Heart left ventricle (tissue), 16 donors: ENCODE results near the gene DIP2B. TPM values are rescaled to one million over a fixed set of nuclear protein-coding genes. Genes with fewer than 3 reads are reported as not detected.

Experiments used
- ATAC-seq, 4 donors: fragments of 200-7000 bp; cut with Tn5 transposase; one replicate each; pipeline ENCODE4 v1.9.1; 2020 to 2022; ENCODE audit warnings: moderate library complexity in 4 of 4, mild to moderate bottlenecking in 3 of 4, moderate number of reproducible peaks in 1 of 4
- DNase-seq, 5 donors: peaks; one replicate each; pipeline ENCODE4 v3.0.0-alpha.2; 2020
- H3K27ac ChIP-seq, 12 donors: fragments of 200-600 bp; sonication (generic) in 4 of 12; one replicate each; pipeline versions ENCODE4 v1.5.0 to v1.8.0; 2016 to 2022; ENCODE audit warnings: mild to moderate bottlenecking in 2 of 12
- H3K27me3 ChIP-seq, 9 donors: fragments of 200-600 bp; sonication (generic) in 2 of 9; one replicate each; pipeline versions ENCODE4 v1.5.1 to v1.8.0; 2016 to 2022; ENCODE audit warnings: mild to moderate bottlenecking in 3 of 9
- H3K36me3 ChIP-seq, 9 donors: fragments of 200-600 bp; sonication (generic) in 2 of 9; one replicate each; pipeline versions ENCODE4 v1.5.0 to v1.8.0; 2018 to 2022; ENCODE audit warnings: mild to moderate bottlenecking in 2 of 9
- H3K4me1 ChIP-seq, 12 donors: fragments of 200-600 bp; sonication (generic) in 4 of 12; one replicate each; pipeline versions ENCODE4 v1.5.0 to v1.8.0; 2016 to 2022; ENCODE audit warnings: mild to moderate bottlenecking in 3 of 12
- H3K4me3 ChIP-seq, 12 donors: fragments of 200-600 bp; sonication (generic) in 4 of 12; one replicate each; pipeline versions ENCODE4 v1.5.0 to v1.8.0; 2017 to 2022; ENCODE audit warnings: mild to moderate bottlenecking in 9 of 12, moderate library complexity in 4 of 12
- H3K9me3 ChIP-seq, 12 donors: fragments of 200-600 bp; sonication (generic) in 4 of 12; one replicate each; pipeline versions ENCODE4 v1.5.0 to v1.8.0; 2016 to 2022; ENCODE audit warnings: mild to moderate bottlenecking in 1 of 12
- CTCF ChIP-seq, 12 donors: fragments of 200-600 bp; sonication (generic) in 4 of 12; IDR thresholded peaks; one replicate each; pipeline versions ENCODE4 v1.5.0 to v1.8.0; 2018 to 2022; ENCODE audit warnings: antibody characterized with exemption in 12 of 12, mild to moderate bottlenecking in 5 of 12
- POLR2A ChIP-seq, 2 donors: fragments of 450-650 bp; IDR thresholded peaks; one replicate each; pipeline ENCODE4 v1.6.1; 2017; ENCODE audit warnings: antibody characterized with exemption in 2 of 2, mild to moderate bottlenecking in 2 of 2, moderate library complexity in 2 of 2
- WGBS, 4 donors: extraction: QIAGEN DNeasy Blood & Tissue Kit in 2 of 4; methylation state at CpG; one replicate each; pipeline versions ENCODE4 v1.1.5 to v1.1.7; 2013 to 2018; 5-methylcytosine and 5-hydroxymethylcytosine counted together
- intact Hi-C, 10 donors: fragments of 100-400 bp; cut with DNase I; formaldehyde crosslinking; loops; one replicate each; pipeline versions ENCODE4 v1.11.1 to v1.14.2; 2022
- polyA plus RNA-seq, 2 donors: library from polyadenylated mRNA; stranded (reverse); fragments of 200-250 nt; gene quantifications; one replicate each; pipeline ENCODE4 v1.2.3, GENCODE V29; 2013
- total RNA-seq, 9 donors: library from RNA; depleted of rRNA in 2 of 9; stranded (reverse); fragments of >200 nt in 2 of 9; fragmentation: NEBNext Ultra II Directional in 3 of 9; extraction: Animal tissue kit (Norgen Biotek cat#: 25700) in 3 of 9; gene quantifications; one replicate each; pipeline versions ENCODE4 v1.1.0 to v1.2.4, GENCODE V29; 2016 to 2023
- donor health status: ischemic (EF 13 %, LVEDD 7.1; RV severe dilation, severe dysfunction).
- donor health status: healthy with polysubstance abuse.
- donor health status: DM: no; HTN: yes; CAD: no.
- donor health status: DM: no; HTN: no; CAD: no.
- donor health status: ischemic (EF 25% LVEDD 6.9; RV normal size, moderate dysfunction).
- donor health status: ischemic (EF 25% LVEDD 5.7; RV mildly dilated, moderate dysfunction).
- donor health status: healthy.
- donor health status: DM: yes; HTN: yes; CAD: no.
- donor health status: ischemic (EF 35%, LVEDD 5.7; RV mildly dilated, moderate dysfunction).
- donor health status: nonischemic (EF 11% LVEDD 7.7; RV severe dilation, severe dysfunction).
- donor health status: DM: yes; HTN: yes; CAD: no.
- donor health status: PGD.
- donor health status: ischemic (EF 29% LVEDD 5.4; RV normal size, mild dysfunction).
- donor health status: nonischemic (EF 23%, LVEDD 6.1; RV moderate dilation, normal function).

Gene DIP2B
- total and polyA plus RNA-seq, 11 donors = 3.4 to 25.0 (median 16.7) TPM

DNA sequence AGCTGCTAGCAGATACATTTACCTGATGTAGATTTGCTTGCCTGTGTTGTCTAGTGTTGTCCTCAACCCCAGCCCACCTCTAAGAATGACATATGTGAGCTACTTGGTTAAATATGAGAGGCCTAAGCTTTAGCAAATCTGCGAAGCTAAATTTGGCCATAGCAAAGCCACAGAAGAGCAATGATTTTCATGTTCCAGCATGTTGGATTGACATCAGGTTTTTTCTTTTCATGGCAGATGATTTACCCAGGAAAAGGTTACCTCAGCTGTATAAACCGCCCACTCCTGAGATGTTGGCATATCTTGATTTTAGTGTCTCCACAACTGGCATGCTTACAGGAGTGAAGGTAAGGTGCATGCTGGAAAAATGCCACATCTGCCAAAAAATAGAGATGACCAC lies 222.7 kb downstream of the DIP2B start:
- no peak for ATAC-seq
- H3K4me1 ChIP-seq = peaks cover 0 to 24% (median 8%) of the 10 kb centered on the region in 12 donors
- no peaks in the 10 kb centered on the region for H3K27me3 ChIP-seq
- DNase-seq = no peak
- H3K9me3 ChIP-seq = no peaks in the 10 kb centered on the region
- WGBS, 4 donors = 68 to 96% (median 90%) methylated on average over 2 of the region's 2 CpGs
- peaks cover 0 to 100% (median 96%) of the 10 kb centered on the region in 9 donors for H3K36me3 ChIP-seq
- H3K4me3 ChIP-seq = no peak overlapping the region
- no peak for TF ChIP-seq CTCF (IDR thresholded peaks at IDR 0.05)
- TF ChIP-seq POLR2A (IDR thresholded peaks at IDR 0.05) = no peak
- H3K27ac ChIP-seq = peak overlapping the region in 4 of 12 donors; percentile 7 to 51 (median 28)
- intact Hi-C loops = loop anchor here in 2 of 10 donors (5.0 kb wide), 2 partner anchors 220 to 225 kb away; partner anchors contain the start of gene DIP2B (in 1 of the 2)

DNA sequence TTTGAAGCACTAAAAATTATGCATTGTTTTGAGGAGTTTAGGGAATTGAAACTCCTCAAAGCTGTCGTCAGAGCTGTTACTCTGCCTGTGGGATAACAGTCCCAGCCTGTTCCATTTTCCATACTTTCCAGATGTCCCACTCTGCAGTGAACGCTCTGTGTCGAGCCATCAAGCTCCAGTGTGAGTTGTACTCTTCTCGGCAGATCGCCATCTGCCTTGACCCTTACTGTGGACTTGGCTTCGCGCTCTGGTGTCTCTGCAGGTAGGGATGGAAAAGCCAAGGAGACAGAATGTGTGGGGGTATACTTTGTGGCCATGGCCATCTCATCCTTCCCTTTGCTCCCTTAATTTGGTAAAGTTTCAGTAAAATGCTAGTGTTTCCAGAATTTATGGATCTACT lies 223.6 kb downstream of the DIP2B start:
- no peak for ATAC-seq
- intact Hi-C loops = loop anchor here in 2 of 10 donors (5.0 kb wide), 2 partner anchors 221 to 226 kb away; partner anchors contain the start of gene DIP2B (in 1 of the 2)
- no peak overlapping the region for H3K4me3 ChIP-seq

DNA sequence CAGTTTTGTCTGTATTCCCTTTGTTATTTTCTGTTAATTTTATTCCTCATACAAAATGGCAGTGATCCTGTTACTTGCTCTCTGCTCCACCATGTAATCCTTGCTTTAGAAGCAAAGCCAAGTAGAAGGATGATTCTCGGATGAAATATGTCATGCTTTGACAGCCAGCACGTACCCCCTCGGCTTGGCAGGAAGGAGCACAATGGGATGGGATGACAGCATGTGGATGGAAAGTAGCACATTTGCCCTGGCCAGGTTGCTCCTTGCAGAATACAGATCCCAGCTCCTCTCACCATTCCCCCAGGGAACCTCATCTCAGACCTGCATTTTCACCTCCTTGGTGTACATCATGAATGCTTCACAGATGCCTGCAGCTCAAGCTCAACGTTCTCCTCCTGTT lies 224.1 kb downstream of the DIP2B start:
- 84 to 90% (median 87%) methylated on average over 4 of the region's 4 CpGs for WGBS, 4 donors
- H3K9me3 ChIP-seq = no peaks in the 10 kb centered on the region
- intact Hi-C loops = loop anchor here in 2 of 10 donors (5.0 kb wide), 2 partner anchors 222 to 227 kb away; partner anchors contain the start of gene DIP2B (in 1 of the 2)
- TF ChIP-seq POLR2A (IDR thresholded peaks at IDR 0.05) = no peak
- no peak for TF ChIP-seq CTCF (IDR thresholded peaks at IDR 0.05)
- no peak for DNase-seq
- peaks cover 0 to 23% (median 8%) of the 10 kb centered on the region in 12 donors for H3K4me1 ChIP-seq
- H3K27ac ChIP-seq = no peak overlapping the region
- no peak for ATAC-seq
- H3K27me3 ChIP-seq = no peaks in the 10 kb centered on the region
- no peak overlapping the region for H3K4me3 ChIP-seq
- H3K36me3 ChIP-seq = peaks cover 0 to 100% (median 97%) of the 10 kb centered on the region in 9 donors

More for the DNA sequence above, 223.6 kb downstream of the DIP2B start:
- no peaks in the 10 kb centered on the region for H3K9me3 ChIP-seq
- H3K4me1 ChIP-seq = peaks cover 0 to 24% (median 8%) of the 10 kb centered on the region in 12 donors
- WGBS, 4 donors = 82 to 87% (median 85%) methylated on average over 7 of the region's 7 CpGs
- peaks cover 0 to 100% (median 96%) of the 10 kb centered on the region in 9 donors for H3K36me3 ChIP-seq
- TF ChIP-seq POLR2A (IDR thresholded peaks at IDR 0.05) (no peak), CTCF (IDR thresholded peaks at IDR 0.05) (no peak)
- no peak for DNase-seq
- H3K27ac ChIP-seq = no peak overlapping the region
- no peaks in the 10 kb centered on the region for H3K27me3 ChIP-seq

DNA sequence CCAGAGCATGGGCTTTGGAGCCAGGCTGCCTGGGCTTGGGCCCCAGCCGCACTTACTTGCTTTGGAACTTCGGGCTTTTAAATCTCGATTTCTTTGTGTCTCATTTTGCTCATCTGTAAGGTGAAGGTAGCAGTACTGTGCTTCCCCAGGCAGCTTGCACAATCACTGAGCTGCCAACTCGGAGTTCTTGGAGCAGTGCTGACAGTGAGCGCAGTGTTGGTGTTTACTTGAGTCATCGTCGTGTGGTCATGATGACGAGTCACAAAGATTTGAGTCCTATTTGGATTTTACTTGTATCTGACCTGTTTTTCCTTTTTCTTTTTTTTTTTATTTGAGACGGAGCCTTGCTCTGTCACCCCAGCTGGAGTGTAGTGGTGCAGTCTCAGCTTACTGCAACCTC lies 227.8 kb downstream of the DIP2B start:
- no peaks in the 10 kb centered on the region for H3K9me3 ChIP-seq
- no peaks in the 10 kb centered on the region for H3K27me3 ChIP-seq
- peaks cover 0 to 100% (median 93%) of the 10 kb centered on the region in 9 donors for H3K36me3 ChIP-seq
- no peak for DNase-seq
- intact Hi-C loops = loop anchor here in 5 of 10 donors (10.0 kb wide), 1 partner anchor 228 kb away; the partner anchor contains the start of gene DIP2B (in 5 of the 5)
- no peak overlapping the region for H3K27ac ChIP-seq
- TF ChIP-seq CTCF (IDR thresholded peaks at IDR 0.05) (no peak), POLR2A (IDR thresholded peaks at IDR 0.05) (no peak)
- no peak for ATAC-seq
- H3K4me3 ChIP-seq = no peak overlapping the region
- 88 to 95% (median 92%) methylated on average over 9 of the region's 9 CpGs for whole genome bisulfite sequencing, 4 donors
- H3K4me1 ChIP-seq = peaks cover 0 to 3% (median 0%) of the 10 kb centered on the region in 12 donors
